Measurements from ENCODE around the gene ADAM22. TPM values are rescaled to one million over a fixed set of nuclear protein-coding genes. Genes with fewer than 3 reads are reported as not detected.
"Not testable (repeated sequence)": the region's sequence is repeated elsewhere in the genome, so short reads cannot be mapped to it uniquely, and the experiment has no call there.

ADAM22 gene
- 2.3 TPM for total RNA-seq
- long read RNA-seq, result 0 reads

GRCh38 chr7:87933953-87934698, at the start of gene ADAM22:
Gene ADAM22, plus strand, starts transcription at chr7:87934251. Its CDS starts 215 bp downstream, at chr7:87934466.
- DNase-seq (ENCODE audit: low spot score), result no peak

- DNase-seq (ENCODE audit: low spot score), result no peak
Observed at GRCh38 chr7:87885018-87885417, 49.0 kb upstream of the ADAM22 start.

GRCh38 chr7:87886875-87887274, 47.2 kb upstream of the ADAM22 start:
- DNase-seq (ENCODE audit: low spot score), result no peak

- no peak for DNase-seq (ENCODE audit: low spot score)
Observed at GRCh38 chr7:87895363-87895762, 38.7 kb upstream of the ADAM22 start.

GRCh38 chr7:87899255-87899654, 34.8 kb upstream of the ADAM22 start:
- DNase-seq (ENCODE audit: low spot score), result no peak

GRCh38 chr7:87907136-87907906, 26.7 kb upstream of the ADAM22 start:
- not testable (repeated sequence) for DNase-seq (ENCODE audit: low spot score)

GRCh38 chr7:87908814-87909213, 25.2 kb upstream of the ADAM22 start:
- not testable (repeated sequence) for DNase-seq (ENCODE audit: low spot score)

GRCh38 chr7:87912121-87912520, 21.9 kb upstream of the ADAM22 start:
- no peak for DNase-seq (ENCODE audit: low spot score)

- no peak for DNase-seq (ENCODE audit: low spot score)
Observed at GRCh38 chr7:87918740-87919139, 15.3 kb upstream of the ADAM22 start.

- DNase-seq (ENCODE audit: low spot score), result no peak
Observed at GRCh38 chr7:87919875-87920274, 14.2 kb upstream of the ADAM22 start.

- DNase-seq (ENCODE audit: low spot score), result no peak
Observed at GRCh38 chr7:87920578-87920977, 13.5 kb upstream of the ADAM22 start.

- not testable (repeated sequence) for DNase-seq (ENCODE audit: low spot score)
Observed at GRCh38 chr7:87922759-87923395, 11.2 kb upstream of the ADAM22 start.

GRCh38 chr7:87926581-87927461, 7.2 kb upstream of the ADAM22 start:
- no peak for DNase-seq (ENCODE audit: low spot score)

GRCh38 chr7:87933605-87933952, 472 bp upstream of the ADAM22 start:
- no peak for DNase-seq (ENCODE audit: low spot score)

GRCh38 chr7:87934699-87935383, 790 bp downstream of the ADAM22 start:
- no peak for DNase-seq (ENCODE audit: low spot score)

GRCh38 chr7:87935384-87935706, 1.3 kb downstream of the ADAM22 start:
- no peak for DNase-seq (ENCODE audit: low spot score)

- DNase-seq (ENCODE audit: low spot score), result no peak
Observed at GRCh38 chr7:87941138-87941537, 7.1 kb downstream of the ADAM22 start.

GRCh38 chr7:87944547-87944946, 10.5 kb downstream of the ADAM22 start:
- DNase-seq (ENCODE audit: low spot score), result no peak

- DNase-seq (ENCODE audit: low spot score), result not testable (repeated sequence)
Observed at GRCh38 chr7:87945926-87946325, 11.9 kb downstream of the ADAM22 start.

GRCh38 chr7:87948371-87948770, 14.3 kb downstream of the ADAM22 start:
- DNase-seq (ENCODE audit: low spot score), result no peak

GRCh38 chr7:87959336-87959735, 25.3 kb downstream of the ADAM22 start:
- no peak for DNase-seq (ENCODE audit: low spot score)
